Colonic mucosa (tissue), 4 donors: Measurements from ENCODE around the gene ARHGAP6. TPM values are rescaled to one million over a fixed set of nuclear protein-coding genes. Genes with fewer than 3 reads are reported as not detected.

Source experiments
- DNase-seq: peaks from one replicate; pipeline ENCODE4 v3.0.0-alpha.2; 2020
- H3K27ac ChIP-seq: fragments of 200-600 bp; one replicate; pipeline ENCODE4 v1.8.0; 2021
- H3K27me3 ChIP-seq: fragments of 200-600 bp; one replicate; pipeline ENCODE4 v1.8.0; 2021
- H3K36me3 ChIP-seq: fragments of 200-600 bp; one replicate; pipeline ENCODE4 v1.8.0; 2021
- H3K4me1 ChIP-seq: fragments of 200-600 bp; one replicate; pipeline ENCODE4 v1.8.0; 2021; ENCODE audit warnings: mild to moderate bottlenecking
- H3K4me3 ChIP-seq: fragments of 200-600 bp; one replicate; pipeline ENCODE4 v1.8.0; 2021
- H3K9ac ChIP-seq, 2 donors: one replicate each; pipeline ENCODE4 v1.7.0; 2013; ENCODE audit warnings: control low read depth in 2 of 2, low read depth in 2 of 2, low read length in 2 of 2
- H3K9me3 ChIP-seq: fragments of 200-600 bp; one replicate; pipeline ENCODE4 v1.8.0; 2021
- intact Hi-C: fragments of 100-400 bp; cut with DNase I; formaldehyde crosslinking; loops from one replicate; pipeline ENCODE4 v1.14.1; 2022
- total RNA-seq, 2 donors: library from RNA; stranded (reverse); fragmentation: NEBNext Ultra II Directional in 1 of 2; extraction: Animal tissue kit (Norgen Biotek cat#: 25700) in 1 of 2; gene quantifications; one replicate each; pipeline ENCODE4 v1.2.1, GENCODE V29; 2021
- TF ChIP-seq, protein P1 (sequence below): fragments of 200-600 bp; IDR thresholded peaks from one replicate; pipeline ENCODE4 v1.8.0; 2022; ENCODE audit warnings: antibody characterized with exemption, mild to moderate bottlenecking
- donor health status: healthy.
- donor health status: DM: no; HTN: no; CAD: no.
- donor health status: DM: no; HTN: no; CAD: no.

The ARHGAP6 gene
- total RNA-seq, 2 donors from 2014 or later, result 1.1 to 5.0 TPM

GRCh38 chrX:11117745-11118144 is 548.0 kb downstream of the ARHGAP6 start:
- Histone ChIP-seq H3K36me3 (peaks cover 10% of the 10 kb centered on the region), H3K27me3 (no peaks in the 10 kb centered on the region), H3K4me1 (no peaks in the 10 kb centered on the region), H3K27ac (no peak overlapping the region), H3K4me3 (no peak overlapping the region), H3K9me3 (no peaks in the 10 kb centered on the region), H3K9ac (no peak overlapping the region)
- intact Hi-C loops, result no loop called here
- TF ChIP-seq, protein P1, sequence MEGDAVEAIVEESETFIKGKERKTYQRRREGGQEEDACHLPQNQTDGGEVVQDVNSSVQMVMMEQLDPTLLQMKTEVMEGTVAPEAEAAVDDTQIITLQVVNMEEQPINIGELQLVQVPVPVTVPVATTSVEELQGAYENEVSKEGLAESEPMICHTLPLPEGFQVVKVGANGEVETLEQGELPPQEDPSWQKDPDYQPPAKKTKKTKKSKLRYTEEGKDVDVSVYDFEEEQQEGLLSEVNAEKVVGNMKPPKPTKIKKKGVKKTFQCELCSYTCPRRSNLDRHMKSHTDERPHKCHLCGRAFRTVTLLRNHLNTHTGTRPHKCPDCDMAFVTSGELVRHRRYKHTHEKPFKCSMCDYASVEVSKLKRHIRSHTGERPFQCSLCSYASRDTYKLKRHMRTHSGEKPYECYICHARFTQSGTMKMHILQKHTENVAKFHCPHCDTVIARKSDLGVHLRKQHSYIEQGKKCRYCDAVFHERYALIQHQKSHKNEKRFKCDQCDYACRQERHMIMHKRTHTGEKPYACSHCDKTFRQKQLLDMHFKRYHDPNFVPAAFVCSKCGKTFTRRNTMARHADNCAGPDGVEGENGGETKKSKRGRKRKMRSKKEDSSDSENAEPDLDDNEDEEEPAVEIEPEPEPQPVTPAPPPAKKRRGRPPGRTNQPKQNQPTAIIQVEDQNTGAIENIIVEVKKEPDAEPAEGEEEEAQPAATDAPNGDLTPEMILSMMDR, result no peak
- no peak for DNase-seq

DNA sequence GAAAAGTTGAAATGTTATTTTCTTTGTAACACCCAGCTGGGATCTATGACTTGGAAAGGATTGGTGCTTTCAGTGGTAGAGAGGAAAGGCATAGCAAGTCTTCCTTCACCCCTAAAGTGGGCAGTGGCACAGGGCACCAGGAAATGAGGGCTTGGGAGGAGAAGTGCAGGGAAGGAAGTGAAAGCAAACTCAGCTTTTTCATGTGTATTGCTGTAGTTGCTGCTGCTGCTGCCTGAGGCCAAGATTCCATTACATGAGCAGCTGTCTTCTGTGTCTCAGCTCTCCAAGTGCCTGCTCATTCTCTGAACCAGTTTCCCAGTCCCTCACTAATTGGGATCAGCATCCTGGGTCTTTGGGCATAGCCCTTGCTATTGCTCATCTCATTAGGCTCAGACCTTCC is 552.0 kb downstream of the ARHGAP6 start:
- H3K4me3 ChIP-seq, result no peak overlapping the region
- intact Hi-C loops, result no loop called here
- TF ChIP-seq, protein P1, result no peak
- H3K27me3 ChIP-seq, result no peaks in the 10 kb centered on the region
- H3K27ac ChIP-seq, result peak overlapping the region; percentile 34
- peaks cover 10% of the 10 kb centered on the region for H3K36me3 ChIP-seq
- peak overlapping the region in 1 of 2 donors; percentile 14 for H3K9ac ChIP-seq
- no peak for DNase-seq
- H3K9me3 ChIP-seq, result no peaks in the 10 kb centered on the region
- no peaks in the 10 kb centered on the region for H3K4me1 ChIP-seq

- Histone ChIP-seq H3K27ac (peak overlapping the region; percentile 71), H3K9me3 (no peaks in the 10 kb centered on the region), H3K9ac (peak overlapping the region; percentile 77 to 88), H3K36me3 (peaks cover 10% of the 10 kb centered on the region), H3K4me1 (no peaks in the 10 kb centered on the region), H3K27me3 (no peaks in the 10 kb centered on the region), H3K4me3 (peak overlapping the region; percentile 35)
- peak; percentile 24 for DNase-seq
- TF ChIP-seq, protein P1, result no peak
- intact Hi-C loops, result no loop called here
Measured at GRCh38 chrX:11111947-11112346, 553.8 kb downstream of the ARHGAP6 start.

GRCh38 chrX:11111037-11111851 is 554.5 kb downstream of the ARHGAP6 start, which contains the start of gene HCCS:
HCCS (plus strand) TSS chrX:11111332; CDS start chrX:11112061, 729 bp downstream.
- Histone ChIP-seq H3K4me3 (peak within 1 kb of the TSS; percentile 35), H3K27ac (peak within 1 kb of the TSS; percentile 71), H3K4me1 (no peaks in the 10 kb centered on the region), H3K9ac (peak within 1 kb of the TSS; percentile 77 to 88), H3K27me3 (no peaks in the 10 kb centered on the region), H3K36me3 (peaks cover 10% of the 10 kb centered on the region), H3K9me3 (no peaks in the 10 kb centered on the region)
- TF ChIP-seq, protein P1, result no peak
- intact Hi-C loops, result no loop called here
- DNase-seq, result peak; percentile 85

GRCh38 chrX:11109968-11110367 is 555.8 kb downstream of the ARHGAP6 start:
- no peaks in the 10 kb centered on the region for H3K36me3 ChIP-seq
- H3K27me3 ChIP-seq, result no peaks in the 10 kb centered on the region
- TF ChIP-seq, protein P1, result no peak
- no peak overlapping the region for H3K4me3 ChIP-seq
- H3K9ac ChIP-seq, result no peak overlapping the region
- intact Hi-C loops, result loop anchor here (10.0 kb wide), 1 partner anchor 475 kb away; no protein-coding TSS in a partner anchor
- no peaks in the 10 kb centered on the region for H3K4me1 ChIP-seq
- H3K27ac ChIP-seq, result no peak overlapping the region
- no peaks in the 10 kb centered on the region for H3K9me3 ChIP-seq
- DNase-seq, result no peak
